Activated CD8-positive, alpha-beta memory T cell treated with anti-CD3 and anti-CD28 coated beads, Interleukin-2, amount 50 U/mL, for 1 hour (primary cell): Measurements from ENCODE around the gene QSOX2.
"Not testable (repeated sequence)": the region's sequence is repeated elsewhere in the genome, so short reads cannot be mapped to it uniquely, and the experiment has no call there.

Source experiments
- DNase-seq: peaks from one replicate; pipeline ENCODE4 v3.0.0-alpha.2; 2020; ENCODE audit errors: extremely low read depth

The QSOX2 gene

DNA sequence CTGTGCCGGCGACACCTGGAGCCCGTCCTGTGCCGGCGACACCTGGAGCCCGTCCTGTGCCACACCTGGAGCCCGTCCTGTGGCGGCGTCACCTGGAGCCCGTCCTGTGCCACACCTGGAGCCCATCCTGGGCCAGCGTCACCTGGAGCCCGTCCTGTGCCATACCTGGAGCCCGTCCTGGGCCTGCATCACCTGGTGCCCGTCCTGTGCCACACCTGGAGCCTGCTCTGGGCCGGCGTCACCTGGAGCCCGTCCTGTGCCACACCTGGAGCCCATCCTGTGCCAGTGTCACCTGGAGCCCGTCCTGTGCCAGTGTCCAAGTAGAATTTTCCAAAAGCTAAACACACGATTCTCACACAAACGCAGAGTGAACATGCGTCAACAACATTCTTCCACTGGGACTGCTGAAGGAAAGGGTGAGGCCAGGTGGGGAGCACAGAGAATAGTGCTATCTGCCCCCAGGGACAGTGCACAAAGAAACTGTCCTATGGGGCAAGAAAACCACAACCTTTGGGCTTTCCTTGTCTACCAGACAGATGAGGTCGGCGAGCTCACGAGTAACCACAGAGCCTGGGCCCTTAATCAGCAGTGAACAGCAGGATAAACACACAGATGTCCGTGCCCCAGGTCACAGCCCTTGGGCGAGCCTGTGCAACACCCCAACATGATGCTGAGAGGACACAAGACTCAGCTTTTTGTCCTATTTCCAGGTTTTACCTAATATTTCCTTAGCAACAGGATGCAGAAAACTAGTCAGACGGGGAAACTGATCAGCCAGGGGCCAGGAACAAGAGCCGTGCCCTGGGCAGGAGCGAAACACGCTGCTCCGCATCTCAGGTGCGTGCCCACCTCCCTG, 7.9 kb downstream of the QSOX2 start:
- no peak for DNase-seq

DNA sequence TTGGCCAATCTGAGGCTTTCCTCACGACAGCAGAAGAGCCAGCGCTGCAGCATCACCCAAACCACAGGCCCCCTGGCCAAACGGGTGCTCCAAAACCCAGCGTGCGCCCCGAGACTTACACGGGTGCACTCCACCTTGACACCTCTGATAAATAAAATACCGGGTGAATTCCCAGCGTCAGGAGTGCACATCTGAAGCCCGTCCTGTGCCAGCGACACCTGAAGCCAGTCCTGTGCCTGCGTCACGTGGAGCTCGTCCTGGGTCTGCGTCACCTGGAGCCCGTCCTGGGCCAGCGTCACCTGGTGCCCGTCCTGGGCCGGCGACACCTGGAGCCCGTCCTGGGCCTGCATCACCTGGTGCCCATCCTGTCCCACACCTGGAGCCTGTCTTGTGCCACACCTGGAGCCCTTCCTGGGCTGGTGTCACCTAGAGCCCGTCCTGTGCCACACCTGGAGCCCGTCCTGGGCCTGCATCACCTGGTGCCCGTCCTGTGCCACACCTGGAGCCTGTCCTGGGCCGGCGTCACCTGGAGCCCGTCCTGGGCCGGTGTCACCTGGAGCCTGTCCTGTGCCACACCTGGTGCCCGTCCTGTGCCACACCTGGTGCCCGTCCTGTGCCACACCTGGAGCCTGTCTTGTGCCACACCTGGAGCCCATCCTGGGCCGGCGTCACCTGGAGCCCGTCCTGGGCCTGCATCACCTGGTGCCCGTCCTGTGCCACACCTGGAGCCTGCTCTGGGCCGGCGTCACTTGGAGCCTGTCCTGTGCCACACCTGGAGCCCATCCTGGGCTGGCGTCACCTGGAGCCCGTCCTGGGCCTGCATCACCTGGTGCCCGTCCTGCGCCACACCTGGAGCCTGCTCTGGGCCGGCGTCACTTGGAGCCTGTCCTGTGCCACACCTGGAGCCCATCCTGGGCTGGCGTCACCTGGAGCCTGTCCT, 8.9 kb downstream of the QSOX2 start:
- not testable (repeated sequence) for DNase-seq

DNA sequence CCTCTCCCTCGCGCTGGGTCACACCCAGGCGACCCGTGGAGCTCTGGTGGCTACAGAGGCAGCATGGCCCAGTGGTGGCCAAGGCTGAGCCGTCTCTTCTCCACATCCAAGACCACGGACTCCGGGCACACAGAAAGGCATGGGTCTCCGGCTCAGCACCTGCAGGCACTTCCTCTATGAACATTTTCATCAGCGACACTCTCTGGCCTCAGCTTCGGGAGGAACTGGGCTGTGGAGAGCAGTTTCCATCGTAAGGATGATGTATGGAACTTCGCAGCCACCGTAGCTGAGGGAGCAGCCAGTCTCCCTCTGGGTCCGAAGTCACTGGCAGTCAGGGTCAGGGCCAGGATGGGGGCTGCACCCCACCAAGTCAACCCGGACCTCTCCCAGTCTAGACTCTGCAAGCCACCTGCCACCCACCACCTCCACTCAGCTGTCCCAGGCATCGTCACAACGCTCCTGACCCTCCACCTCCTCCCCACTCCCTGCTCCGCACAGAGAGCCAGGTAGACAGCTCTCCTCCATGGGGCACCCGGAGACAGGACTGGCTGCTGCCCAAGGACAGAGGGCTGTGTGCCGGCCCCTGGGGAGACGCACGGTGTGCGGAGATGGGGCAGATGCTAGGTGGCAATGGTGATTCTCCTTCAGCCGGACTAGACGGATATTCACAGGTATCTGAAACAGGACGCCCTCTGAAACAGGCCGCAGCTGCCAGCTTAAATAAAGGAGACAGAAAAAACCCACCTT, 9.7 kb downstream of the QSOX2 start:
- DNase-seq = no peak

DNA sequence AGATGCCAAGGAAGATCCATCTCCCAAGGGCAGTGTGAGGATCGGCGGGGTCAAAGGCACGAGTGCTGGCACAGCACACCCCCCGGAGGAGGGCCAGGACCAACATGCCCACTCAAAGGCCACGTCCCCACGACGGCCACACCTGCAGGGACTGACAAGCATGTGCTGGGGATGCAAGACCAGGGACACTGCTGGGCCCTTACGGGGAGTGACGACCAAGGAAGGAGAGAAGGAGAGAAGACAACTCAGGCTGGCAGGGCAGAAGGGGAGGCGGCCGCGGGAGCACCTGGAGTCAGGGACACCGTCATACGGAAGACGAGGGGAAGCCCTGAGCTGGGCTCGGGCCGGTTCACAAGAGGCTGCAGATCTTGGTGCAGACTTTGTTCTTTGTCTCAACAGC, 10.4 kb downstream of the QSOX2 start:
- DNase-seq = no peak

DNA sequence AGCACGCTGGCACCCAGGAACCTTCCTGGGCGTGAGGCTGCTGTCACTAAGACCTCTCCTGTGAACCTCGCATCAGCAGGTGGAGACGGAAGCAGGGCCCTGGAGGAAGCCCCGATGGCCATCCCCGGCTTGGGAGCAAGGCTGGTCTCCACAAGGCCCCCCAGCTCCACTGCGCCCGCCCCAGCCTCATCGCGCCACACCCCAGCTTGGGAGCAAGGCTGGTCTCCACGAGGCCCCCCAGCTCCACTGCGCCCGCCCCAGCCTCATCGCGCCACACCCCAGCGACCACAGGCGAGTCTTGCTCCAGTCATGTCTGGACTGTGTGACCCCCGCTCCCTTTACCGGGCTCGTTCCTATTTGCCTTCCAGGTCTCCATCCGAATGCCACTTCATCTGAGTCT, 11.0 kb downstream of the QSOX2 start:
- DNase-seq = no peak

DNA sequence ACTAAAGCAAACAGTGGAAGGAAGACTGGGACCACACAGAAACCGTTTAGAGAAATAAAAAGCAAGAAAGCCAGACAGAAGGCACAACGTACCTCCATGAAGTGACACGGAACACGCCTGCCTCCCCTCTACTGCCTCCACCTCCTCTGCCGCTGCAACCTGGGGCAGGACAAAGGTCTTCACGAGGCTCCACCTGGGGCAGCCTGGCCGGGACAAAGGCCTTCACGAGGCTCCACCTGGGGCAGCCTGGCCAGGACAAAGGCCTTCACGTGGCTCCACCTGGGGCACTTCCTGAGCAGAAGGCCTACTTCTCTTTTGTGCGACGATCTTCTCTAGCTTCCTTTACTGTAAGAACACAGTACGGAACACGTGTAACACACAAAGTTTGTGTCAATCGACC, 11.7 kb downstream of the QSOX2 start:
- DNase-seq = no peak

DNA sequence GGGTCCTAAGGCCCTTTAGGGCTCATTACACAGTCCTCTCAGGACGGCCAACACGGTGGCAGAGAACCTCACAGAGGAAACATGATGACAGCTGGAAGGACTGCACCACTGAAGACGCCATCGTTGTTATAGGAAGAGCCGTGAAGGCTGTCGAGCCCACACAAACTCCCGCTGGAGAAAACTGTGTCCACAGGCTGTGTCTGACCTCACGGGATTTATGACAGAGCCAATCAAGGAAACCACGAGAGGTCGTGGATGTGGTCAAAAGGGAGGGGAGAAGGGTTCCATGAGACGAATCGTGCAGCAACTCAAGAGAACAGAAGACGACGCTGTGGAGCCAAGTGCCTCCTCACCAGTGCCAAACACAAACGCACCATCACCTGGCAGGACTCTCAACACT, 12.2 kb downstream of the QSOX2 start:
- no peak for DNase-seq

DNA sequence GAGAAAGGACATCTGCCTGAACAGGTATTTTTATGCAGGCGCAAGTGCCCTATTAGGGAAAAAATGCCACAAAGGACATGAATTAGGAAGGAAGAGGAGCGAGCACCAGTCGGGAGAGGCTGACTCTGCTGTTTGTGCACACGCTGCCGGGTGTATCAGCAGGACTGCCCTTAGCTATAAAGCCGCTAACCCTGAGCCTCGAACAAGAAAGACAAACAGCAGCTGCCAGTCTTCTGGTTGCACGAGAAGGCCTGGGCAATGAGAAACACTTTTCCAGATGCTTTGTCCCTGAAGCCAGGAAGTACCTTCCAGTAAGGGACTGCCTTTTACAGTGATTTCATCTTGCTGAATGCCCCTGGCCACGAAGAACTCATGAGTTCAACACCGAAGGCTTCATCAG, 12.6 kb downstream of the QSOX2 start:
- DNase-seq = no peak

DNA sequence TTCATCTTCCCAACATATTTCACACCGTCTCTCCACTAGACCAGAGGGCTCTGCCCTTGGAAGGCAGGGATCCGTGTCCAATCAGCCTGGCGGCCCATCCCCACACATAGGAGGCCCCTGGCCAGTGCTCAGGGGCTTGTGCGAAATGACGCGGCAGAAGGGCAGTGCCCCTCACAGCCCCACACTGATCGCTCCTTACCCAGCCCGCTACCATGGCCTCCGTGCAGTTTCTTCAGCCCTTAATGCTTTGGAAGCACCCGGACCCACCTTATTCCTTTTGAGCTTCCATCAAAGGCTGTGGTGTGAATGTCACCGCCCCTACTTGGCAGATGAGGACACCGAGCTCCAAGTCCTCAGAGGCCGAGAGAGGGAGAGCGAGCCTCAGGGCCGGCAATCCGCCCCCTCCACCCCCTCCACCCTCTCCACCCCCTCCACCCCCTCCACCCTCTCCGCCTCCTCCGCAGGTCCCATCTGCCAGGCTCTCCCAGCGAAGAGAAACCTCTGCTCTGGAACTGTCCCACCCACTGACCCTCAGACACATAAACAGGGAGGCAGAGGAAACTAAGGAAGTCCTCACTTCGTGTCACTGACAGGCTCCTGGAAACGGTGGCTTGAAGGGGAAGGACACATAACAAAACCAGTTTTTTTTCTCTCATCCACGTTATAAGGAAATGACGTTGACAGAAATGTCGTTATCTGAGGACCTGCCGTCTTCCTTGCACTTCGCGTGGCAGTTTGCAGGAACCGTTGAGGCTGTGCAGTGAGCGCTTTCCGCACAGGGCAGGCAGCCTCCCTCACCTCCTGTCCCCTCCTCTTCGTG, 13.9 kb downstream of the QSOX2 start:
- no peak for DNase-seq

DNA sequence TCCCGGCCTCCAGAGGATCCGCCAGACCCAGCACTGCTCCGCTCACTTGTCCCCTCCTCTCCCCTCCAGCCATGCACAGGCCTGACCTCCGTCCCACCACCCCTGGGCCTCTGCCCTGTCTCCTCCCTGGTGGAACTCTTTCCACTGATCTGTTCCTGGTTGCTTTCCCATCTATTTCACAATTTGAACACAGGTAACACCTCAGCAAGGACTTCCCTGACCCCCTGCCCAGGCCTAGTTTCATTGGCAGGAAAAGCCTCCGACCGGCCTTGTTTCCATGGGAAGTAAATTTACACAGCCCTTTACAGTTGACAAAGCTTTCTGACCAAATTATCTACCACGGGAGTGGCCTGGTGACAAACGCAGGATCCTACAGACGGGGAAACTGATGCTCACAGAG, 14.8 kb downstream of the QSOX2 start:
- DNase-seq = no peak

DNA sequence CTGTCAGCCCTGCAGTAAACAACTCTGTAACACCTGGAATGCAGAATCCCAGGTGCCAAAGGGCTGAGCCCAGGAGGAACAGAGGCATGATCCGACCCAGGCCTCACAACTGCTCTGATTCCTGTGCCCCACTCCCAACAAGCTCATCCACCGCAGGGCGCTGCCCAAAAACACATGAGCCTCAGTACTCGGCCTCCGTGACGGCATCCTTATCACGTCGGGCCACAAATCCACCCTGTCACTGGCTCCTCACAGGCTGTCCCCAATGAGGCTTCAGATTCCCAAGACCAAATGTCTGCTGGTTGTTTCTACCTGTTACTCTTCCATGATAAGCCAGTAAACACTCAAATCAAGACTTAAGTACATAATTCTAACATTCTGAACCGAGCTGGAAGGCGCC, 15.2 kb downstream of the QSOX2 start:
- DNase-seq = no peak

DNA sequence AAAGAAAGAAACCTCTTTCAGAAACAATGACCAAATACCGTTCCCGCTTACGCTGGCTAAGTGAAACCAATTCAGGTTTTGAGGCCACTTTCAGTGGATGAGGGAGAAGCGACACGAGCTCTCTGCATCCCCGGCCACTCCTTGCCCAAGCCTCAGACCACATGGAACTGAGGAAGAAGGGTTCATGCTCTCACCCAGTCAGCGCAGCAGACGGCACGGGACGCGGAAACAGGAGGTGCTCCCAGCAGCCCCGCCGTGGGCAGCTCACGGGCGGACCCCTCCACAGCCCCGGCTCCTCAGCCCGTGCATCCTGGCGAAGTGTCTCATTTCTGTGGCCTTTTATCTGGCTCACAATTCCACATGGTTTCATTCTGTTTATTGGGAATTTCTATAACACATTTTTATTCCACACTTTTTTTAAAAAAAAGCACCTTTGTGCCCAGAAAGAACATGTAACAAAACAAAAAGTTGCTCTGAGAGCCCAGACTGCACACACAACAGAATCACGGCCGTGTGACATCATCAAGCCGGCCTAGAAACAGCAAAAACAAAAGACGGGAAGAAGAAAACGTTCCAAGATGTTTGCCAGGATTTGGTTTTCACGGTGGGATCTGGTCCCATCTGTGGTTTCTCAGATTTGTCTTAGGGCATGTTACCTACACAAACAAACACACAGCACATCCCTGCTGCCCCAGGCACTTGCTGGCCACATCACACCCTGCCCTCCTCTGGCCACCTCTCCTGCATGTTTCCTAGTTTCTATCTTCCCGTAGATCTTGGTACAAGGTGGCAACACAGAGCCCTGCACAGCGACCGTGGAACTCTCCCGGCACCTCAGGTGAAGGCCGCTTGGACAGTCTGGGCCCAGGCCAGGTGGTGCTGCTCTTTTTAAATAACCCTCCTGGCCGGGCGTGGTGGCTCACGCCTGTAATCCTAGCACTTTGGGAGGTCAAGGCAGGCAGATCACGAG, 16.2 kb downstream of the QSOX2 start:
- DNase-seq = no peak

DNA sequence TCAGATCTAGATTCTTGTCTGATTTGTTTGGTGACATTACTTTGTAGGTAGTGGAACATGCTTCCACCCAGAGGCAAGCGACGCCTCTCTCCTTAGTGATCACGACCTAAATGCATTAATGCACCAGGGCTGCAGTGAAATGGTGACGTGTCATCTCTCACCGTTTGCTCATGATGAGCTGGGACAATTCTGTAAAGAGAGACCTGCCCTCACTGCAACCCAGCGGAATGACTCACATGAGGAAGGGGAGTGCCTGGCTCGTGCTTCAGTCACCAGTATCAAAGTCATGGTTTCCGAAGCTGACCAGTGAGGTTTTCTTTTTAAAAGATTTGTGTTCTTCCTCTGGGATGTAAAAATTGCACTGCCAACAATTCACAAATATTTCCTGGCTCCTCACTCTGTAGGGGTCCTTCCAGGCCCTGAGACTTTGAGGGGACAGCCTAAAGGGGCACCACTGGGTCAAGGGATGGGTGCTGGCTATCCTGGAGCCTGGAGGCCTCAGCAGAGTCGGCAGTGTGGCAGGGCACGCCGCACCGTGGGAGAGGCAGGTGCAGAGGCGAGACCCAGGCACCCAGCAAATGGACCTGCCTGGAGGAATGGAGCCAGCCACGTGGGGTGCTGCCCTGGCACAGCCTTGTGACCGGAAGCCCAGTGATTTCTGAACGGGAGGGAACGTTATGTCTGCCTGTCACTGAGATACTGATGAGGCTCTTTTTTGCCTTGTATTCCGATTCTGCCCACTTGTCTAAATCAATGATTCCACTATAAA, 17.3 kb downstream of the QSOX2 start:
- DNase-seq = no peak

DNA sequence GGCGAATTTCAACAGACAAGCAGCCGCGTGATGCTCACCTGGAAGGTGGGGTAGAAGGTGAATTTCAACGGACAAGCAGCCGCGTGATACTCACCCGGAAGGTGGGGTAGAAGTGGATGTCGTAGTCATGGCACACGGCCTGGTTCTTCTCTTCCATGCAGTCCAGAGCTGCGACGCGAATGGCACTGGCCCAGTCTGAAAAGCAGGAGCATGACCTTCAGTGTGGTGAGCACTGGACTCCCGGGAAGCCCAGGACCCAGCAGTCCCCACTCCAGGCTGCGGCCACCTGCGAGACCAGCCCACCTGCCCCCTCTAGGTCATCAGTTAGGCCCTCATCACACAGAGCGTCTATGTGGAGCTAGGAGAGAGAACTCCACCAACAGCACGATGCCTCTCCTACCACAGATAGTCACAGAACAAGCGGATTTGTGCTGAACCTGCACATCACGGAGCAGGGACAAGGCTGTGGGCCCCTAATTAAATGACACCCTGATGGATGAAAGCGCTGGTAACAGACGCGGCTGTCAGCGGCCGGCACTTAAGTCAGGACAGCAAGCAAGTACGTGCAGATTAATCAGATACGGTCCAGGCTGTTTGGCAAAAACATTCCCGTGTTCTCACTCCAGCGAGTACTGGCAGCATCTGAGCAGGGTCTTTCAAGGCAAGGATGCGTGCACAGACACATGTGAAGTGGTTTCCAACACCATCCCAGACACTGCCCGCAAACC, 18.8 kb downstream of the QSOX2 start:
- no peak for DNase-seq

DNA sequence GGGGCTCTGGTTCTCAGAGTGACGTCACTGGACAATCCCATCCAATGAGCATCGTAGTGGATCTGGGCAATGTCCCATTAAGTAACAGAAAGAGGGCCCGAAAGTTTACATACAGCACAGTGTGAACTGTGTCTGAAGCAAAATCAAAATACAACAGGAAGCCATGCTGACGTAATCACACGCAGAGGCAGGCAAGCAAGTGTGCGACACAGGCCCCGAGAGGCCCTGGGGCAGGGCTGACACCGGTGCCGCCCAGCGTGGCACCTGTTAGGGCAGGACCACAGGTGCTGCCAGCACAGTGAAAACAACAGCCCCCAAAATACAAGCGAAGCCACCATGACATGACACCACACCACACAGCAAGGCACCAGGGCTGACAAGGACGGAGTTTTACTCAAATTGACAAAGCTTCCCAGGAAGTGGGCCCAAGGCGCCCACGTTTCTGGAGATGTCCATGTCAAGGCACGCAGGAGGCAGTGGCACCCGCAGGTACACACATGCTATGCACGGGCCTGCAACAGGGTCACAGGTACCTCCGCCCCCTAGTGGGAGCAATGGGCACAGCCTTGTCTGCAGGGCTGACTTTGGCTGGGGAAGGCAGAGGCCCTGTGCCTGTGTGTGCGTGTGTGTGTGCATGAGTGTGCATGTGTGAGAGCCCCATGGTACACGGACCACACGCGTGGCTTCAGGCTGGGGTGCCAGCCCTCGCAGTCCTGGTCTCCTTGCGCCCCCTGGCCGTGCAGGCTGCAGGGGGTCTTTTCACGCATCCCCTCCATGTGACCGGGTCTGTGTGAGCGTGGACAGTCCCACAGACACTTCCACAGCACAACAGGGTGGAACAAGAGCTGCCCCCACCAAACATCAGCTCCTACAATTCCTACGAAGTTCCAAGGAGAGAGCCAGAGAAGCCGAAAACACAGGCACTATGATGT, 19.6 kb downstream of the QSOX2 start:
- DNase-seq = no peak

DNA sequence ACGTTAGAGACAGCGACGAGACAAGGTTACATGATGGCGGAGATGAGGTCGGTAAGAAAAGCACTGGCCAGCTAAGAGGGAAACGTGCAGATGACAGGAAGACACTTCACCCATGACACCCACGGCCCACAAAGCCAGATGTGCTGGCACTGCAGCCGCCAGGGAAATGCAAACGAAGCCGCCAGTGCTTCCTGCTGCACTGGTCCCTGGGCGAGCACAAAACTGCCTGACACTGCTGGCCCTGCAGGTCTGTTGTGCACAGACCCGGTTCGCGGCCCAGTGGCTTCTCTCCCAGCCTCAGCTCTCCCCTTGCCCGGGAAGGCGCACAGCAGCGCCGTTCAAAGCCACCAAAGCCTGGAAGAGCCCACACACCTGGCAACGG, 20.3 kb downstream of the QSOX2 start:
- no peak for DNase-seq

DNA sequence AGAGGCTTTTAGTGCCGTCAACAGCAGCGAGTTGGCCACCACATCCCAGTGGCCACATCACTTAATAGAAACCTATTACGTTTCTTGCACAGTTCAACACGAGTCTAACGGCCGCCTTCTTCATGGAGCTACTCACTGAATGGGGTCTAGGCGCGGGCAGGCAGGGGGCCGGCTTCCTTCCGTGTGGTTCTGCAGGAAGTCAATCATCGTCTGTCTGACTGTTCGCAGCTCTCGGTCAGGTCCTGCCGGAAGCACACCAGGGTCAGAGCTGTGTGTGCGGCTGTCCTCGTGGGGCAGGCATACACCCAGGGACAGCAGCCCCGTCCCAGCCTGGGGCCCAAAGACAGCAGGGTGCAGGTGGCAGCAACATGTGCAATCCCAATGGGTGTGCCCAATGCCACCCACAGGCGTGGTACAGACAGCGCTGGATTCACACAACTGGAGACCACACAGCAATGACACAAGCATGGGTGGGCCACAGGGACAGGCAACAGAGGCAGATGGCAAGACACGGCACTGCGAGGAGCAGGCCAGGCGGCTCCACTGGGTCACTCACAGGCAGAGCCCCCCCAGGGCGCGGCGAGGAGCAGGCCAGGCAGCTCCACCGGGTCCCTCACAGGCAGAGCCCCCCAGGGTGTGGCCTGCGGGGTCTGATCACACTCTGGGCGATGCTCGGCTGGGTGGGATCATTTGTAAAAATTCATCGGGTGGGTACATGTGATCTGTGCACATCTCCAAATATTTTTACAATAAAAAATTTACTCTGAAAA, 21.6 kb downstream of the QSOX2 start:
- no peak for DNase-seq
